Fibroblast of lung (primary cell): ENCODE measurements around the gene ITPKB. TPM values are rescaled to one million over a fixed set of nuclear protein-coding genes. Genes with fewer than 3 reads are reported as not detected.

Experiments
- DNase-seq, 2 donors: peaks; one replicate each; pipeline versions ENCODE4 v3.0.0 to v3.0.0-alpha.2; 2010; ENCODE audit warnings: low read depth in 2 of 2
- H2AFZ ChIP-seq: 2 replicates; pipeline ENCODE4 v1.5.1; 2012; ENCODE audit warnings: low read length, control low read depth, inconsistent platforms
- H3K27ac ChIP-seq: 2 replicates; pipeline ENCODE4 v1.5.1; 2011; ENCODE audit warnings: low read length, control low read depth; ENCODE audit not compliant: insufficient read depth
- H3K27me3 ChIP-seq: 2 replicates; pipeline ENCODE4 v1.5.1; 2011; ENCODE audit warnings: mild to moderate bottlenecking, low read length; ENCODE audit not compliant: control insufficient read depth, insufficient read depth
- H3K36me3 ChIP-seq: 2 replicates; pipeline ENCODE4 v1.5.1; 2011; ENCODE audit warnings: low read length; ENCODE audit not compliant: control insufficient read depth, insufficient read depth
- H3K4me1 ChIP-seq: 2 replicates; pipeline ENCODE4 v1.5.1; 2011; ENCODE audit warnings: low read length; ENCODE audit not compliant: control insufficient read depth, insufficient read depth; ENCODE audit errors: extremely low read depth
- H3K4me2 ChIP-seq: 2 replicates; pipeline ENCODE4 v1.5.1; 2011; ENCODE audit warnings: low read length, control low read depth; ENCODE audit not compliant: insufficient read depth; ENCODE audit errors: extremely low read depth
- H3K4me3 ChIP-seq, 4 experiments: fragments of 200-600 bp in 1 of 4; sonication (generic) in 1 of 4; replicated peaks in 1 of 4; 2 replicates each; pipeline ENCODE4 v1.5.1; 2011 to 2016; ENCODE audit warnings: low read length in 4 of 4, low read depth in 3 of 4, mild to moderate bottlenecking in 3 of 4, control low read depth in 2 of 4, inconsistent platforms in 1 of 4, mixed read lengths in 1 of 4; ENCODE audit not compliant: insufficient read depth in 1 of 4; ENCODE audit errors: control extremely low read depth in 1 of 4
- H3K79me2 ChIP-seq: 2 replicates; pipeline ENCODE4 v1.5.1; 2012; ENCODE audit warnings: mild to moderate bottlenecking, low read length, inconsistent platforms; ENCODE audit not compliant: control insufficient read depth, insufficient read depth
- H3K9ac ChIP-seq: 2 replicates; pipeline ENCODE4 v1.5.1; 2011; ENCODE audit warnings: mild to moderate bottlenecking, low read length, control low read depth; ENCODE audit not compliant: insufficient read depth
- H3K9me3 ChIP-seq: 2 replicates; pipeline ENCODE4 v1.5.1; 2012; ENCODE audit warnings: low read depth, low read length; ENCODE audit not compliant: control insufficient read depth, insufficient read depth
- H4K20me1 ChIP-seq: 2 replicates; pipeline ENCODE4 v1.5.1; 2011; ENCODE audit warnings: low read length; ENCODE audit not compliant: control insufficient read depth, insufficient read depth; ENCODE audit errors: extremely low read depth
- EZH2 ChIP-seq: IDR thresholded peaks from 2 replicates; pipeline ENCODE4 v1.5.1; 2012; ENCODE audit warnings: low read length, control low read depth, mild to moderate bottlenecking; ENCODE audit errors: missing control alignments
- polyA plus RNA-seq, 2 donors: library from polyadenylated mRNA; depleted of rRNA in 1 of 2; stranded (reverse) in 1 of 2; unstranded in 1 of 2; fragments of >200 nt; gene quantifications; 2 replicates each; pipeline ENCODE4 v1.2.1, GENCODE V29; 2011 to 2012; ENCODE audit warnings: missing spikeins in 1 of 2
- total RNA-seq: library from RNA; depleted of rRNA; stranded (reverse); fragments of >200 nt; gene quantifications from 2 replicates; pipeline ENCODE4 v1.2.1, GENCODE V29; 2014
- TF ChIP-seq, protein P1 (sequence below), 2 donors: IDR thresholded peaks in 1 of 2; conservative IDR thresholded peaks in 1 of 2; 1 replicate in 1 of 2; 2 replicates in 1 of 2; pipeline ENCODE4 v1.5.1; 2011 to 2012; ENCODE audit warnings: low read length in 2 of 2, control low read depth in 1 of 2, inconsistent platforms in 1 of 2, low read depth in 1 of 2, mild to moderate bottlenecking in 1 of 2

The ITPKB gene
- total and polyA plus RNA-seq, 2 donors (not counting 1 experiment from before 2014, with no cell fraction given) = 10.2 to 32.4 TPM

DNA sequence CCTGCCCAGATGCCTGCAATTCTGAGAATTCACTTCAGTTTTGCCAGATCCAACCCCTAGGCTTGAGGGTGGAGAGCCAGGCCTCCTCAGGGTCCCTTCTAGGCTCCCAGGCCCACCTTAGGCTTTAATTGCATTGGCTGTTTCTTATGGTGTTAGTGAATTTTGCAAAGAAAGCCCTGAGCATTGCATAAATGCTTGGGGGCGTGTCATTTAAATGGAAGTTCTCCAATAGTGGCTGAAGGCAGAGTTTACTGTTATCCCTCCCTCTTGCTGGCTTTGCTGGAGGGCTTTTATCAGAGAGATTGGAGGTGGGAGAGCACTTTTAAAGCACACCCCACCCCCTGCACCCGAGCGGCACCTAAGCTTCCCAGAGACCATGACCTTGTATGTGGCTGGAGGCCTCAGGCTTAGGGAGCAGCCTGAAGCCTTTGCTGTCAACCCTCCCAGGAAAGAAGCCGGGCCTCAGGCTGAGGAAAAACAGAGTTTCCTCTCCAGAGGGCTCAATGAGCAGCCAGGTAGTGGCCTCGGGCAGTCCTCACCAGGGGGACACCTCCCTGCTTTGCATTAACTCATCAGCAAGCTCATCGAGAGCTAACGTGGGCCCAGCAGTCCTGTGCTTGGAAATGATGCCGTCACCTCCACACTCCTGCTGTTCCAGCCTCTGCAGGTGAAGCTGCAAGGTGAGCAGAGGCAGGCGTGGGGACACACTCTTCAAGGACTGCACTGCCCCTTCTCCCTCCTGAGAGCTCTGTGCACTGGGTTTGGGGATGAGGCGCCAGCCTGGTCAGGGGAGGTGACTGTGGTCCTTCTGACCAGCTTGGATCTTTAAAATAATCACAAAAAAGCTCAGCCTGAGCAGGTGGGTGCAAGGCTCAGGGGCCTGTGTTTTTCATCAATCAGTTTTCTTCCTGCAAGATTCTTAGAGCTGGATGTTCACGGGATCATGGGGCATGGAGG lies 132.5 kb downstream of the ITPKB start:
- Histone ChIP-seq H3K27me3 (no peaks in the 10 kb centered on the region), H2AFZ (no peak overlapping the region), H3K4me2 (no peak overlapping the region), H3K36me3 (no peaks in the 10 kb centered on the region), H4K20me1 (no peaks in the 10 kb centered on the region), H3K27ac (no peak overlapping the region), H3K79me2 (no peaks in the 10 kb centered on the region), H3K4me1 (peaks cover 13% of the 10 kb centered on the region), H3K9ac (no peak overlapping the region), H3K4me3 (no peak overlapping the region), H3K9me3 (no peaks in the 10 kb centered on the region)
- peak in 1 of 2 donors; percentile 17 for DNase-seq
- no peak for TF ChIP-seq EZH2
- TF ChIP-seq, protein P1, sequence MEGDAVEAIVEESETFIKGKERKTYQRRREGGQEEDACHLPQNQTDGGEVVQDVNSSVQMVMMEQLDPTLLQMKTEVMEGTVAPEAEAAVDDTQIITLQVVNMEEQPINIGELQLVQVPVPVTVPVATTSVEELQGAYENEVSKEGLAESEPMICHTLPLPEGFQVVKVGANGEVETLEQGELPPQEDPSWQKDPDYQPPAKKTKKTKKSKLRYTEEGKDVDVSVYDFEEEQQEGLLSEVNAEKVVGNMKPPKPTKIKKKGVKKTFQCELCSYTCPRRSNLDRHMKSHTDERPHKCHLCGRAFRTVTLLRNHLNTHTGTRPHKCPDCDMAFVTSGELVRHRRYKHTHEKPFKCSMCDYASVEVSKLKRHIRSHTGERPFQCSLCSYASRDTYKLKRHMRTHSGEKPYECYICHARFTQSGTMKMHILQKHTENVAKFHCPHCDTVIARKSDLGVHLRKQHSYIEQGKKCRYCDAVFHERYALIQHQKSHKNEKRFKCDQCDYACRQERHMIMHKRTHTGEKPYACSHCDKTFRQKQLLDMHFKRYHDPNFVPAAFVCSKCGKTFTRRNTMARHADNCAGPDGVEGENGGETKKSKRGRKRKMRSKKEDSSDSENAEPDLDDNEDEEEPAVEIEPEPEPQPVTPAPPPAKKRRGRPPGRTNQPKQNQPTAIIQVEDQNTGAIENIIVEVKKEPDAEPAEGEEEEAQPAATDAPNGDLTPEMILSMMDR (conservative IDR thresholded peaks at IDR 0.05 in 1 of 2, IDR thresholded peaks at IDR 0.05 in 1 of 2; ENCODE audit: low read depth in 1 of 2, low read length in 2 of 2) = no peak

DNA sequence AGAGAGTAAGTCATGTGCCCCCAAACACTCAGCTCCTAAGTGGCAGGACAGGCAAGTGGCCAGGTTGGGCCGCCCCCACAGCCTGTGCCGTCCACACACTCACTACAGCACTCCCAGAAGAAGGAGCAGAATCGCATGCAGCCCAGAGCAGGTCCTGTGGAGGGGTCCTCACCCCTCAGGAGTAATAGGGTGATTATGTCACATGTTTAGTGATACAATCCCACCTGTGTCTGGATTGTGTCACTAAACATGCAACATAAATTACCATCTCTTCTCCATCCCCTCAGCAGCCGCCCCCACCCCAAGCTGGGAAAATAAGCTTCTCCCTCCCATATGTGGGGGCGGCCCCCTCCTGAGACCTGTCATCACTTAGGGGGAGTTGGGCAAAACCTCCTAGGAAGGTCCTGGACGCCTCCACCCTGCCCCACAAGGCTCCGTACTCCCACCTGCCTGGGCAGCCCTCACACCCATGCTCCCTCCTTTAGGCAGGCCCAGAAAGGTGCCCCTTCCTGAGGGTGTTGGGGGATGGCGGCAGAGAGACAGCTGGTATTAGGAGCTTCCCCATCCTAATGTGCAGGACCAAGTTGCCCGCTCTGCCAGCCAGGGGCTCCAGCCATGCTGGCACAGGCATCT lies 133.6 kb downstream of the ITPKB start:
- no peak overlapping the region for H3K9ac ChIP-seq
- H2AFZ ChIP-seq = no peak overlapping the region
- no peaks in the 10 kb centered on the region for H4K20me1 ChIP-seq
- TF ChIP-seq EZH2 = no peak
- TF ChIP-seq, protein P1 (conservative IDR thresholded peaks at IDR 0.05 in 1 of 2, IDR thresholded peaks at IDR 0.05 in 1 of 2; ENCODE audit: low read depth in 1 of 2, low read length in 2 of 2) = no peak
- no peaks in the 10 kb centered on the region for H3K36me3 ChIP-seq
- no peak for DNase-seq
- no peaks in the 10 kb centered on the region for H3K79me2 ChIP-seq
- H3K4me1 ChIP-seq = peaks cover 13% of the 10 kb centered on the region
- H3K4me3 ChIP-seq = no peak overlapping the region
- H3K27ac ChIP-seq = no peak overlapping the region
- peaks cover under 1% of the 10 kb centered on the region for H3K27me3 ChIP-seq
- no peaks in the 10 kb centered on the region for H3K9me3 ChIP-seq
- H3K4me2 ChIP-seq = no peak overlapping the region

DNA sequence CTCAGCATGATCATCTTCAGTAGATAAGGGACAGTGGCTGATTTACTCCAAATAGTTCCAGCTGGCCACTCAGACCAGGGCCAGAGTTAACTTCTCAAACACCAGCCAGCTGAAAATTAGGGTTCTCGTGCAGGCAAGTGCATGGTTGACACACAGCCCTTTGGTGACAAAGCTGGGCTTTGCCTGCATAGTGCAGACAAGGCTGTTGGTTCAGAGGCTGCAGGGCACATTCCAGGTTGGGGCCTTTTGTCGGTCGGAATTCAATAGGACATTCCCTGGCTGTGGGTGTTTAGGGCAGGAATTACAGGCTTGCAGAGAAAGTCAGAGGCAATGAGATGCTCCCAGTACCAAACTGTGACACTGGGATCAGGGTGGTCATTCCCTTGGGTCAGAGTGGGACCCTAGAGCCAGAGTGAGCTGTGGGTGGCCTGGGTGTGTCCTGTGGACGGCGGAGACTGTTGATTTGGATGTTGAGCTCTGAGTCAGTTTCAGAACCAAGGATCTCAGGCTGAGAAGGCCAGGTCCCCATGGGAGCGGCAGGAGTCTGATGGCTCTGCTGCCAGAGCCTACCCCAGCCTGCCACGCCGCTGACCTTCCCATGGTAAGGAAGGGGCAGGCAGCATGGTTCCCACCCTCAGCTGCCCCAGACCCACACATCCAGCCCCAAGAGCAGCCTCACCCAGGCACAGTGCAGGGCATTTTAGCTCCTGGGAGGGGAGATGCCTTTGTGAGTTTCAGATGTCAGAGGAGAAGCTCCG lies 134.3 kb downstream of the ITPKB start:
- H3K36me3 ChIP-seq = no peaks in the 10 kb centered on the region
- H3K4me3 ChIP-seq = no peak overlapping the region
- no peak for DNase-seq
- H4K20me1 ChIP-seq = no peaks in the 10 kb centered on the region
- H3K4me2 ChIP-seq = no peak overlapping the region
- peaks cover 13% of the 10 kb centered on the region for H3K4me1 ChIP-seq
- H3K27ac ChIP-seq = no peak overlapping the region
- no peaks in the 10 kb centered on the region for H3K79me2 ChIP-seq
- no peak overlapping the region for H3K9ac ChIP-seq
- H2AFZ ChIP-seq = no peak overlapping the region
- peaks cover 6% of the 10 kb centered on the region for H3K27me3 ChIP-seq
- H3K9me3 ChIP-seq = no peaks in the 10 kb centered on the region
- TF ChIP-seq EZH2 = no peak
- TF ChIP-seq, protein P1 (conservative IDR thresholded peaks at IDR 0.05 in 1 of 2, IDR thresholded peaks at IDR 0.05 in 1 of 2; ENCODE audit: low read depth in 1 of 2, low read length in 2 of 2) = no peak
